Endothelial cell (in vitro differentiated cells): ENCODE data around the gene MYO3B. TPM values are rescaled to one million over a fixed set of nuclear protein-coding genes. Genes with fewer than 3 reads are reported as not detected.

Experiments used
- DNase-seq: peaks from one replicate; pipeline ENCODE4 v3.0.0; 2021; ENCODE audit warnings: low spot score
- H3K27ac Mint-ChIP-seq: one replicate; pipeline ENCODE4 v1.8.0; 2021; ENCODE audit warnings: mixed read lengths, inconsistent platforms; ENCODE audit not compliant: unreplicated experiment
- H3K27me3 Mint-ChIP-seq: one replicate; pipeline ENCODE4 v1.8.0; 2021; ENCODE audit warnings: mild to moderate bottlenecking, moderate library complexity, mixed read lengths, inconsistent platforms; ENCODE audit not compliant: unreplicated experiment
- H3K36me3 Mint-ChIP-seq: one replicate; pipeline ENCODE4 v1.8.0; 2021; ENCODE audit warnings: mild to moderate bottlenecking, low read depth, mixed read lengths, inconsistent platforms; ENCODE audit not compliant: unreplicated experiment
- H3K4me1 Mint-ChIP-seq: one replicate; pipeline ENCODE4 v1.8.0; 2021; ENCODE audit warnings: mild to moderate bottlenecking, mixed read lengths, inconsistent platforms; ENCODE audit not compliant: unreplicated experiment
- H3K4me3 Mint-ChIP-seq: one replicate; pipeline ENCODE4 v1.8.0; 2021; ENCODE audit warnings: mild to moderate bottlenecking, mixed read lengths, inconsistent platforms; ENCODE audit not compliant: unreplicated experiment
- H3K9me3 Mint-ChIP-seq: one replicate; pipeline ENCODE4 v1.8.0; 2021; ENCODE audit warnings: mixed read lengths, inconsistent platforms; ENCODE audit not compliant: unreplicated experiment
- total RNA-seq: library from RNA; stranded (reverse); fragmentation: NEBNext Ultra II Directional; extraction: Animal tissue kit (Norgen Biotek cat#: 25700); gene quantifications from one replicate; pipeline ENCODE4 v1.2.1, GENCODE V29; 2021; ENCODE audit not compliant: unreplicated experiment
- TF ChIP-seq, protein P1 (sequence below): fragments of 200-600 bp; sonication (generic); IDR thresholded peaks from one replicate; pipeline ENCODE4 v1.5.0; 2021; ENCODE audit warnings: antibody characterized with exemption; ENCODE audit not compliant: unreplicated experiment

MYO3B gene
- total RNA-seq, 1 donor from 2014 or later: 1.3 TPM

DNA sequence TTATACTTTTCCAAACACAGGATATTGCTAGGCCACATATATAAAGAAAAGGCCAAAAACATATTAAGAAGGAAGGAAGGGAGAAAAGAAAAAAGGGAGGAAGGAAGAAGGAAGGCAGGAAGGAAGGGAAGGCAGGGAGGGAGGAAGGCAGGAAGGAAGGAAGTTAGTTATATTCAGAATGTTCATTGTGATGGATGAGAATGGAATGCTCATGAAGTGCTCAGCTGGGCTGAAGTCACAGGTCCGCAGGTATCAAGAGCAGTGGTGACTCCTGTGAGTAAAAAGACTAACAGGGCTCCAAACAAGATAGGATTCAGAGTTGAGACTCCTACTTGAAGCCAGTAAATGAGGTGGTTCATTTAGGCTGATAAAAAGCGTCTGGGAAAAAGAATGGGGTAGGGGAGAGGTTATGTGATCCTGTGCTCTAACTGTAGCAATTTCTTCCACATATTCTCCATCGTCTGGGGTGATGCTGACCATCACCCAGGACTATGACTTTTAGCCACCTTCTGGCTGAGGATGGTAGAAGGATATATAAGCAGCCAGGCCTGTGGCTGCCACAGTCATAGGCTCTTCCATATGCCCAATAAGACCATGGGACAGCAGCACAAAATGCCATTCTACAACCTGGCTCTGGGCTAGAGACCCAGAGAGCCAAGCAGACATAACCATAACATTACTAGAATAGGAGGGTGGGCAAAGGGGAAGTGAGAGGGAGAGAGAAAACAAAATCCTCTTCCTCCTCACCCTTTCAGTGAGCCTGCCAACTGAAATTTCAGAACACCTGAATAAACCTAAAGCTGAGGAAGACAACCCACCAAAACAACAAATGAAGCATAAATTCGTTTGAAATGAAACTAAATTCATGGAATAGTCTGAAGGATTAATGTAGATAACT is 173.2 kb downstream of the MYO3B start:
- no peak for DNase-seq
- TF ChIP-seq, protein P1, sequence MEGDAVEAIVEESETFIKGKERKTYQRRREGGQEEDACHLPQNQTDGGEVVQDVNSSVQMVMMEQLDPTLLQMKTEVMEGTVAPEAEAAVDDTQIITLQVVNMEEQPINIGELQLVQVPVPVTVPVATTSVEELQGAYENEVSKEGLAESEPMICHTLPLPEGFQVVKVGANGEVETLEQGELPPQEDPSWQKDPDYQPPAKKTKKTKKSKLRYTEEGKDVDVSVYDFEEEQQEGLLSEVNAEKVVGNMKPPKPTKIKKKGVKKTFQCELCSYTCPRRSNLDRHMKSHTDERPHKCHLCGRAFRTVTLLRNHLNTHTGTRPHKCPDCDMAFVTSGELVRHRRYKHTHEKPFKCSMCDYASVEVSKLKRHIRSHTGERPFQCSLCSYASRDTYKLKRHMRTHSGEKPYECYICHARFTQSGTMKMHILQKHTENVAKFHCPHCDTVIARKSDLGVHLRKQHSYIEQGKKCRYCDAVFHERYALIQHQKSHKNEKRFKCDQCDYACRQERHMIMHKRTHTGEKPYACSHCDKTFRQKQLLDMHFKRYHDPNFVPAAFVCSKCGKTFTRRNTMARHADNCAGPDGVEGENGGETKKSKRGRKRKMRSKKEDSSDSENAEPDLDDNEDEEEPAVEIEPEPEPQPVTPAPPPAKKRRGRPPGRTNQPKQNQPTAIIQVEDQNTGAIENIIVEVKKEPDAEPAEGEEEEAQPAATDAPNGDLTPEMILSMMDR: no peak
- peaks cover 3% of the 10 kb centered on the region for H3K27me3 Mint-ChIP-seq
- no peaks in the 10 kb centered on the region for H3K36me3 Mint-ChIP-seq
- H3K4me1 Mint-ChIP-seq: peaks cover 41% of the 10 kb centered on the region
- no peak overlapping the region for H3K27ac Mint-ChIP-seq
- no peaks in the 10 kb centered on the region for H3K9me3 Mint-ChIP-seq
- peak overlapping the region; percentile 26 for H3K4me3 Mint-ChIP-seq

DNA sequence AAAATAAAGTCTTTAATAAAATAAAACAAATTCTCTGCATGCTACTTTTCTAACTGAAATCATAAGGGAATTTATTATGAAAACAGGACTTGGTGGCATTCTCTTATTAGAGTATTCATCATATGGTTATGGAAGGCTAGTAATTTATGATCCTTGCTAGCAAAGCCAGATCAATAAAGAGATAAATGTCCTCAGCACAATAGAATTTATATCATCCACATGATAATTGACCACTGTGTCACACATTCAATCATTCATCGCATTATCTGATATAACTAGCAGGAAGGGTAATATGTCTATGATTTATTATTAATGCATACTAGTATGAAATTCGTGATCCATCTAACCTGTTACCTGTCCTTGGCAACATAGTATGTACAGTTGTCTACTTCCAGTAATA is 175.8 kb downstream of the MYO3B start:
- Mint-ChIP-seq H3K9me3 (no peaks in the 10 kb centered on the region), H3K4me1 (peaks cover 41% of the 10 kb centered on the region), H3K27ac (no peak overlapping the region), H3K27me3 (peaks cover 3% of the 10 kb centered on the region), H3K36me3 (no peaks in the 10 kb centered on the region), H3K4me3 (no peak overlapping the region)
- TF ChIP-seq, protein P1: no peak
- DNase-seq: no peak

DNA sequence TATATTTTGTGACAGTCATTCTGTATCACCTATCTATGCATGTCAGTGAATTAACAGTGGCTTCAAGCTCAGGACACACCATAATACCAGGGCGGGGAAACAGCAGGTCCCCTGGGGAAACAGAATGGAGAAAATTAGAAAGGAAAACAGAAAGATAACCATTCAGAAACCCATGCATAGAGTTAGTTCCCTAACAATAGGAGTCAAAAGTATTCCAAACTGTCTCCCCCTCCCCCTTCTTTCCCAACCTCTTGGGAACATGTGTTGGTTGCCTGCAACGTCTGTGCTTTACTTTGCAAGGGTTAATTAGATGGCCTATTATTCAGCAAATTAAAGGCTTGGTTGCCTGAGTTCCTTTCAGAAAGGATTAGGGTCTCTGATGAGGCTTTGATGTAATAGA is 176.4 kb downstream of the MYO3B start:
- Mint-ChIP-seq H3K9me3 (no peaks in the 10 kb centered on the region), H3K36me3 (no peaks in the 10 kb centered on the region), H3K4me1 (peaks cover 36% of the 10 kb centered on the region), H3K27ac (no peak overlapping the region), H3K4me3 (no peak overlapping the region), H3K27me3 (peaks cover 3% of the 10 kb centered on the region)
- TF ChIP-seq, protein P1: no peak
- DNase-seq: no peak

DNA sequence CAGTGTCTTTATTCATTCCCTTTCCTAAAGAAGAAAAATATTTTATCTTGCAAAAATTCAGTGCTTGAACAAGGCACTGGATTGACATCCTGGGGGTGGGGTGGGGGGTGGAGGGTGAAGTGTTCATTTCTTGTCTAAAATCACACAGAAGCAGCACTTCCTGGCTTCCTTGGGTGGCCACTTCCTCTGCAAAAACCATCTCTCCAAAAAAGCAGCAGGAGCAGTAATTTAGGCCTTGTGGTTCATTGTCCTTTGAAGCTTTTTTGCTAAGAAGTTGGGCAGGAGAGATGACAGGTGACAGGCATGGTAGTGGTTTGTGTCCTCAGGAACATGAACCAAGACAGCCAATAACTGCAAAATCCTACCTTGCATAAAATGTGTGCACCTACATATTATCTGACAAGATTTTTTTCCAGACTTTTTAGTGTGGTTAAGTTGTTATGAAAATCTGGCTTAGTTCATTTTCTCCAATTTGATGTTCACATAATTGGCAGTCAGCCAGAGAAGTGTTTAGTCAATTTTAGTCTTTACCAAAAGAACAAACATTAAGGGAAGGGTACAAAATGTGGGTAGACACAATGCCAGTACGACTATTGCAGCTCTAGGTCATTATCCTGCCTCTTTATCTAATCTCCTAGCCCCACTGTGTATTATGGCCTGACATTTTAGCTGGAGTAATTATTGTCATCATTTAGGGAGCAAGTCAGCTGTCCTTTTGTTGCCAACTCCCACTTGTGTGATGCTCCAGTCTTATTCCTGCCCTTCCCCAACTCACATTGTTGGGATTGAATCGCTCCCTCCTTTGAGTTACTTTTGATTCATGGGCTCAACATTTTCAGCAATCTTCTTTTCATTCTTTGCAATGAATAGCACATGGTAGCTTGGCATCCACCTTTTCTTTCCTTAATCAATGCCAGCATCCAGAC is 177.2 kb downstream of the MYO3B start:
- H3K36me3 Mint-ChIP-seq: no peaks in the 10 kb centered on the region
- no peak for DNase-seq
- peaks cover 3% of the 10 kb centered on the region for H3K27me3 Mint-ChIP-seq
- no peak overlapping the region for H3K27ac Mint-ChIP-seq
- H3K4me3 Mint-ChIP-seq: no peak overlapping the region
- TF ChIP-seq, protein P1: no peak
- H3K4me1 Mint-ChIP-seq: peaks cover 36% of the 10 kb centered on the region
- no peaks in the 10 kb centered on the region for H3K9me3 Mint-ChIP-seq
